GM21576 (cell line): Measurements from ENCODE around the gene NAA40.
"Not testable (repeated sequence)": the region's sequence is repeated elsewhere in the genome, so short reads cannot be mapped to it uniquely, and the experiment has no call there.

Experiments used
- ATAC-seq: cut with Tn5 transposase; IDR thresholded peaks from one replicate; pipeline ENCODE4 v1.9.1; 2021; ENCODE audit warnings: mild to moderate bottlenecking, moderate library complexity; ENCODE audit not compliant: unreplicated experiment

NAA40 gene

DNA sequence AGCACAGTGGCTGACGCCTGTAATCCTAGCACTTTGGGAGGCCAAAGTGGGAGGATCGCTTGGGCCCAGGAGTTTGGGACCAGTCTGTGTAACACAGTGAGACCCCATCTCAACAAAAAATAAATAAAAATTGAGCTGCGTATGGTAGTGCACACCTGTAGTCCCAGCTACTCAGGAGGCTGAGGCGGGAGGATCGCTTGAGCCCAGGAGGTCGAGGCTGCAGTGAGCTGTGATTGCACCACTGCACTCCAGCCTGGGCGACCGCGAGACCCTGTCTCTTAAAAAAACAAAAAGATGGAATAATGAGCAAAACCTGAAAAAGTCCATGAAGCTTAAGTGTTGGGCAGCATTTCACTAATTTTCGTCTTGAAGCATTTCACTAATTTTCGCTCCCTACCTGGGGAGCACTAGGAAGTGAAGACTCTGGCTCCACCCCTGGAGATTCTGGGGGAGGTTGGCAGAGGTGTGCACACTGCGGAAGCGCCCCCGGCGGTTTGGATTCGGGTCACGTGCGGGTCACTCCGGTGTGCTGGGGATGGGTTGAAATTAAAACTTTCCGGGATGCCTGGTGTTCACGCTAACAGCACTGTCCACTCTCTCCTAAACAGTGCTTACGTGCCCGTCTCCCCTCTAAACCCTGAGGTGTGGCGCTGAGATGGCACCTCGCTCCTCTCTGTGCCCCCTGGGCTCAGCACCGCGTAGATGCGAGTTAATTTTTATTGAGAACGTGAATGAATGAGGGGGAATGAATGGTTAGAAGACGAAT, 906 bp upstream of the NAA40 start:
- peak; percentile 8 for ATAC-seq

DNA sequence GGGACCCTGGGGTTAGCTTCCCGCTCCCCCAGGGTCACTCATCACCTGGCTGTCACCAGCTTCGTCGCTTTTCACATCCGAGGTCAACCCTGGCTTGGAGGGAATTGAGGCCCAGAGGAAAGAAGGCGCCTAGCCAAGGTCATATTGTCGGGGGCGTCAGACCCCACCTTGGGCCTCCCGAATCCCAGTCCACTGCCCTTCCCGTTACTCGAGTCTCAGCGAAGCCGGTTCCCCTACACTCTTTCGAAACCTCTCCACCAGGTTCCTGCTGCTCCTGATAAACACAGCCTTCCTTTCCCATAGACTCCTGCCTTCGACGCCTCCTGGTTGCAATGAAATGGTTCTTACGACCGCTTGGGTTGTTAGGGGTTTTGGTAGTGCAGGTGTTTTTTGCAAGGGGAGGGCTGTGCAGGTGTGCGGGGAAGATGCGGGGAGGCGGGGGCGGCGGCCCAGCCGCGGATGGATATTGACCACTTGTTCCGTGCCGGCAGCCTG, 642 bp downstream of the NAA40 start:
- no peak for ATAC-seq

DNA sequence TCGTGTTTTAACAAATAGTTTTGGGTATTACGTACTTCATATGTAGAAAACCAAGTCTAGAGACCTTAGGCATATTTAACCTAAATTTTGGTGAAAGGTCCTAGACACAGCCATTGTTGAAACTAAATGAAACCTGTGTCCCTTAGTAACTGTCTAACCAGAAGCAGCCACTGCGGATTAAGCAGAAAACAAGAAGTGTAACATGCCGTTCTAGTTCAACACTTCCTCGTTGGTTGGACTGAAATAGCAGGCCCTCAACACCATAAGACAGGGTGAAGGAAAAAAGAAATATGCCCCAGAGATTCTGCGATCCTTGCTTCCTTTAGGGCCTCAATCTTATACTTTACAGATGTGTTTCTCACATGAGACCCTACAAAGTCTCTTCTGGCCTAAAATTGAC, 2.0 kb downstream of the NAA40 start:
- ATAC-seq, result no peak

DNA sequence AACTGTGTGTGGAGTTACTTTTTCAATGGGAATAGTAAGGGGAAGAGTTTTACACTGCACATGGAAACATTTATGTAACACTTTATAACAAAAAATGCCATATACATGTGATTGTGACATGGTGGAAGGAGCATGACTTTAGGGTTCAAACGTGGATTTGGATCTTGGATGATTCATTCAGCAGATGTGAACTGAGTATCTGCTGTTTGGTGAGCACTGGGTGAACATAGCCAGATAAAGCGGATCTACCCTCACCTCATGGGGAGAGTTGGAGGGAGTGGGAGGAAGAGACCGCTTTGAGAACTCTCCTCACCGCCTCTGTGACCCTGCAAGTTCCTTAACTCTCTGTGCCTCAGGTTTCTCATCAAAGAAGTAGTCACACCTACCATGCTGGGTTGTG, 3.1 kb downstream of the NAA40 start:
- ATAC-seq, result no peak

DNA sequence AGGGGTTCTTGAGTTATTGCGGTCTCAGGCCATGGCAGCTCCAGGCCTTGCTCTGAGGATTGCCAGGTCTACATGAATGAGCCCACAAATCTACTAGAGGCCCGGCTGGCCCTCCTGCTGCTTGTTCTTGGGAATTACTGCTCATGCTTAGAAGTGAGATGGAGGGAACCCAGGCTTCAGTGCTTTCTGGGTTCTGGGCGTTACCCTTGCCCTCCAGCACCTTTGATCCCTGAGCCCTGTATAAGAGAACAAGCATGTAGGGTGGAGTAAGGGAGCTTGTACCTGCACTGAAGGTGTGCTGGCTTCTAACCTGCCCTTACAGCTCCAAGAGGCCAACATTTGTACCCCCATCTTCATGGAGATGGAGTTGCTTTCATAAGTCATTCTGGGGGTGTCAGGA, 4.0 kb downstream of the NAA40 start:
- ATAC-seq, result no peak

DNA sequence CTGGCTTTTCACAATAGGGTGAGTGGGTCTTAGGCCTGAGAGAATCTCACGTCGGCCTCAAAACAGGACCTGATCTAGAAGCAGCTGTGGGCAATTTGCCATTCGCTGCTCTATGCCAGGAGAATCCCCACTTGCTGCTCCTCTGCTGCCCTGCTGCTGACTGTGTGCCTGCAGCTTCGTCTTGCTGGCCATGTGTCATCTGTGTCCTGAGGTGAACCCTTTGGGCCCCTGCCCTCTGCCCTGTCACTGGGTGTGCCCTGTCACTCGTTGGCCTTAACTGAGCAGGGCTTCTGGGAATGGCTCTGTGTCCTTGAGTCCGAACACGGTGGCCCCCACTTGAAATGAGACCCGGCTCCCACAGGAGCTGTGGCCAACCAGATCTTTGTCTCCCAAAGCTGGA, 6.2 kb downstream of the NAA40 start:
- no peak for ATAC-seq

DNA sequence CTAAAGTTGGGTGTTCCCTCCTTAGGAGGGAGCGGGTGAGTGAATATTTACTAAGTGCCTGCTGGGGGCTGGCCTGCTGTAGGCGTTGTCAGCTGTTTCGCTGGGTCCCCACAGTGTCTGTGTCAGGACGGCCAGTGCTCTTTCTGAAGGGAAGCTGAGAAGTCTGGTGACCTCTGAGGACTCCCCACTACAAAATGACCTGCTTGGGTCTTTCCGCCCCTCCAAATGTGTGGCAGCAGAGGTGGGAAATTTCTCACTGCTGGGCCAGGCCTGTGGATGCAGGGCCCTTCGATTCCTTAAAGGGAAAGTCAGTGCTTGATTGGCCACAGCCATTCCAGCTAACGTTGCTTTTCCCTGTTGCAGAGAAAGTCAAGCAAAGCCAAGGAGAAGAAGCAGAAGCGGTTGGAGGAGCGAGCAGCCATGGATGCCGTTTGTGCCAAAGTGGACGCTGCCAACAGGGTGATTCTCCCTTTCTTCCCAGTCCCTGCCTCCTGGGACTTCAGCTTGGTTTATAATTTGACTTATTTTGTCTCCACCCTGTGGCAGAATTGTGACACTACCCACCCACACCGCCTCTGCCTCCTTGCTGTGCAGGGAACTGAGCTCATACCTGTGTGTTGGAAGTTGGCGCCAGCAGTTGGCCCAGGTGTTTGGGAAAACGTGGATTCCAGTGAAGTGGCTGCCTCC, 6.8 kb downstream of the NAA40 start:
- ATAC-seq, result no peak

DNA sequence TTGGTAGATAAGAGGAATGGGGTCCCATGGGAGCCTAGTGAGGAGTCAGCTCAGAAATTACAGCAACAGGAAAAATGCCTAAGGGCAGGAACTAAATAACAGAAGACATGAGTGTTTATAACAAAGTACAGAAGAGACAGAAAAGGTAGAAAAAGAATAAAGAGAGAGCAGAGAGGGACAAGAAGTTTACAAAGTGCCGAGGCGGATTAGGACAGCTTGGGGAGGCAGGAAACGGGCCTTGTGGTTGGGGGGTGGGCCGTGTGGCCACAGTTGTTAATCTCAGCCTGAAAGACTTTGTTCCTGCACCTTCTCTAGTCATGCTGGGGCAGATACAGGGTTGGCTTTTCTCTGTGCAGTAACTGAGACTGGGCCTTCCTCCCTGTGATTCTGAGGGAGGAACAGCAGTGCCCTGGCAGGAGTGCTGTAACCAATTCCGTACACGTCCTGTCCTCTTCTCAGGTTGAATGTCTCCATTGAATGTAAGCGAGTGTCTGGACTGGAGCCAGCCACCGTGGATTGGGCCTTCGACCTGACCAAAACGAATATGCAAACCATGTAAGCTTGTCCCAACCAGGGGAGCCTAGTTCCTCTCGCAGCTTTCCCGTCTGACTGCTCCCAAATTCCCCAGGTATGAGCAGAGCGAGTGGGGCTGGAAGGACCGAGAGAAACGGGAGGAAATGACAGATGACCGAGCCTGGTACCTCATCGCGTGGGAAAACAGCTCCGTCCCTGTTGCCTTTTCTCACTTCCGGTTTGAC, 13.2 kb downstream of the NAA40 start:
- ATAC-seq, result no peak

DNA sequence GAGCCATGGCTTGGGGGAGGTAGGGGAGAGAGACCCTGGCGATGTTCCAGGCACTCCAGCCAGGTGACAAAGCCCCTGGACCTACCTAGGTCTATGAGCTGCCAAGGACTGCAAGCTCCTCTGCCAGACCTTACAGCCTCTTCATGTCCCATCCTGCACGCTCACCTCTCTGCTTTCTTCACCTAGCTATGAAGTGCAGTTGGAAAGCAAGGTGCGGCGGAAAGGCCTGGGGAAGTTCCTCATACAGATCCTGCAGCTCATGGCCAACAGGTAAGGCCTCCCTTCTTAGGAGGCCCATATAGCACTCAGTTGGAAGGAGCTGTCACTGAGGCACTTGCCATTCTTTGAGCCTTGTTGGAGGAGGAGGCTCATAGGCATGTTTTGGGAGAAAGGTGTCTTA, 13.8 kb downstream of the NAA40 start:
- ATAC-seq, result no peak

DNA sequence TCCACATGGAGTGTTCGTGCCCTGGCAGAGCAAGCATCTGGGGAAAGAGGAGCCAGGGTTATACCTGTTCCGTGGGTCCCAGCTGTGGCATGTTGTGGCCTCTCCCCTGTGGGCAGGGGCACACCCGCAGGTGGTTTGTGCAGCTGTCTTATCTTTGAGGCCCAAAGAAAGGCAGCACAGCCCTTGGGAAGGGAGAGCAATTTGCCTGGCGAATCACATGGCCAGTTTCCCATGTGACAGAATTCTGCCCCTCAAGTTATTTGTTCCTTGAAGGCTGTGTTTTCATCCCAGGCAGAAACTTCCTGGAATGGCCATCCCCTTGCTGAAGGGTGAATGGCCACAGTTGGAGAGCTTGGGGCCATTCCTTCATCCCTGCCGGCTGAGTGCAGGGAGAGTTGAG, 19.2 kb downstream of the NAA40 start:
- ATAC-seq, result no peak

DNA sequence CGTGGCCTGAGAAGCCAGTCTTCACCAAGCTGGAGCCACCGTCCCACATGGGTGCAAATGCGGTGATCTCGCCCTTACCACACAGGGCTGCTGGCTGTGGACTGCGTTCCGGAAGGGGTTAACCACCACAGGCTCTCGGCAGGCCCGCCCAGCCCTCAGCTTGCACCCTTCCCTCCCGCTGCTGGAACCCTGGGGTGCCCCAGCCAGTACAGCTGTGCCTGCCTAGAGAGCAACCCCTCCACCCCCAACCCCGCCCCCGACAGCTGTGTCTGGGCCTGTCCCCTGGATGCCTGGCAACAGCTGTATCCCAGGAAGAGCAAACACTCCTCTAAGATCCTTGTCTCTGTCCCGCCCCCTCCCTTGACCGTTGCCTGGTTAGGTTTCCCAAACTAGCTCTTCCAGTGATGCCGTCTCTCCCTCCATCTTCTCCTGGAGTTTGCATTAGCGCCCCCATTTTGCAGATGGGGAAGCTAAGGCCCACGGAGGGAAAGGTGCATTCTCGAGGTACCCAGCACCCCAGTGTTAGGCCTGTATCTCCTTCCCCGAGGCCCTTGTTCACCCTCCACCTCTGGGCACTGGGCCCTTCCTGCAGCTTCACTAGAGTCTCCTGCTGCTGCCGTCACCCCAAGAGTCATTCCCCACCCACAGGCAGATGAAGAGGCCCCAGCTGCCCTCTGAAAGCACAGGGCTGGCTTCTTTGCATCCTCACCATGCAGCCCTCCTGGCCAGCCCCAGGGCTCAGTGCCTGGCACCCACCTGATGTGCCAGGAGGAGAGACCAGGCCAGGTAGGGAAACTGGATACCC, 23.0 kb downstream of the NAA40 start:
- no peak for ATAC-seq

DNA sequence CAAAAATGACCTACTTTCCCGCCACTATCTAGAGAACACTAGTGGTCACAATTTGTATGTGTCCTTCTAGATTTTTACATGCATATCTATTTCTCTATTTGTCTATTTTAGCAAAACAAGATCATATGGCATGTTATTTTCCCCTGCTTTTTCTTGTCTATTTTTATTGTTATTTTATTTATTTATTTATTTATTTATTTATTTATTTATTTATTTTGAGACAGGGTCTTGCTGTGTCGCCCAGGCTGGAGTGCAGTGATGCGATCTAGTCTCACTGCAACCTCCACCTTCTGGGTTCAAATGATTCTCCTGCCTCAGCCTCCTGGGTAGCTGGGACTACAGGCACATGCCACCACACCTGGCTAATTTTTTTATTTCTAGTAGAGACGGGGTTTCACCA, 25.1 kb downstream of the NAA40 start:
- not testable (repeated sequence) for ATAC-seq

DNA sequence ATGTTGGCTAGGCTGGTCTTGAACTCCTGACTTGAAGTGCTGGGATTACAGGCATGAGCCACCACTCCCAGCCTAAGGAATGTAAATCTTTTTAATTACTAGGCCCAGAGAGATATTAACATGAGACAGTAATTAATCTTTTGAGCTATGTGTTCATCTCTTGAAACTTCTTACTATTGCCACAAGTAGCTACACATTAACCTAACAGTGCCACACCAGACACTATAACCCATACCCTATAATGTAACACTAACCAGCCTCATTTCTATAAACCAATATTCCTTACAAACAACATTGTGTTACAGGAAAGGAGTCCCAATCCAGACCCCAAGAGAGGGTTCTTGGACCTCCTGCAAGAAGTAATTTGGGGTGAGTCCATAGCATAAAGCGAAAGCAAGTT, 27.6 kb downstream of the NAA40 start:
- ATAC-seq, result no peak

DNA sequence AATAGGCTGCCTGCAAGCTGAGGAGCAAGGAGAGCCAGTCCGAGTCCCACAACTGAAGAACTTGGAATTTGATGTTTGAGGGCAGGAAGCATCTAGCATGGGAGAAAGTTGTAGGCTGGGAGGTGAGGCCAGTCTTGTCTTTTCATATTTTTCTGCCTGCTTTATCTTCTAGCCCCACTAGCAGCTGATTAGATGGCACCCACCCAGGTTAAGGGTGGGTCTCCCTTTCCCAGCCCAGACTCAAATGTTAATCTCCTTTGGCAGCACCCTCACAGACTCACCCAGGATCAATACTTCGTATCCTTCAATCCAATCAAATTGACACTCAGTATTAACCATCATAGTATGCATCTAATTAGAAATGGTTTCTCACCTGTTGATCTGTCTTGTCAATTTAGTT, 30.7 kb downstream of the NAA40 start:
- no peak for ATAC-seq

DNA sequence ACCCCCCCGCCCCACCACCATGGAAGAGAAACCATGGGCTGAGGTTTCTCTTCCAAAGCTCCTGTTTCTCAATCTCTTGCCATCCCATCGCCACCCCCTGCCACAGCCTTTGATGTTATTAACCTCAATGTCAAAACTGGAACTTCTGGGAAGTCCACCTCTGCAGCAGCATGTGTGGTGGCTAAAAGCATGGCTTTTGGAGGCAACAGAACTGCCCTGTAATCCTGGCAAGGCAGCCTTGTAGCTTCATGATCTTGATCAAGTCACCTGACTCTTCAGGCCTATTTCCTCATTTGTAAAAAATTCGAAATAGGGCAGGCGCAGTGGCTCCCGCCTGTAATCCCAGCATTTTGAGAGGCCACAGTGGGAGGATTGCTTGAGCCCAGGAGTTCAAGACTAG, 32.1 kb downstream of the NAA40 start:
- no peak for ATAC-seq

DNA sequence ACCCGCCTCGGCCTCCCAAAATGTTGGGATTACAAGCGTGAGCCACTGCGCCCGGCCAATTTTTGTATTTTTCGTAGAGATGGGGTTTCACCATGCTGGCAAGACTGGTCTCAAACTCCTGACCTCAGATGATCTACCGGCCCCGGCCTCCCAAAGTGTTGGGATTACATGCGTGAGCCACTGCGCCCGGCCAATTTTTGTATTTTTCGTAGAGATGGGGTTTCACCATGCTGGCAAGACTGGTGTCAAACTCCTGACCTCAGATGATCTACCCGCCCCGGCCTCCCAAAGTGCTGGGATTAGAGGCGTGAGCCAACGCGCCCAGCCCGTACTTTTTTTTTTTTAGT, 35.1 kb downstream of the NAA40 start:
- not testable (repeated sequence) for ATAC-seq

DNA sequence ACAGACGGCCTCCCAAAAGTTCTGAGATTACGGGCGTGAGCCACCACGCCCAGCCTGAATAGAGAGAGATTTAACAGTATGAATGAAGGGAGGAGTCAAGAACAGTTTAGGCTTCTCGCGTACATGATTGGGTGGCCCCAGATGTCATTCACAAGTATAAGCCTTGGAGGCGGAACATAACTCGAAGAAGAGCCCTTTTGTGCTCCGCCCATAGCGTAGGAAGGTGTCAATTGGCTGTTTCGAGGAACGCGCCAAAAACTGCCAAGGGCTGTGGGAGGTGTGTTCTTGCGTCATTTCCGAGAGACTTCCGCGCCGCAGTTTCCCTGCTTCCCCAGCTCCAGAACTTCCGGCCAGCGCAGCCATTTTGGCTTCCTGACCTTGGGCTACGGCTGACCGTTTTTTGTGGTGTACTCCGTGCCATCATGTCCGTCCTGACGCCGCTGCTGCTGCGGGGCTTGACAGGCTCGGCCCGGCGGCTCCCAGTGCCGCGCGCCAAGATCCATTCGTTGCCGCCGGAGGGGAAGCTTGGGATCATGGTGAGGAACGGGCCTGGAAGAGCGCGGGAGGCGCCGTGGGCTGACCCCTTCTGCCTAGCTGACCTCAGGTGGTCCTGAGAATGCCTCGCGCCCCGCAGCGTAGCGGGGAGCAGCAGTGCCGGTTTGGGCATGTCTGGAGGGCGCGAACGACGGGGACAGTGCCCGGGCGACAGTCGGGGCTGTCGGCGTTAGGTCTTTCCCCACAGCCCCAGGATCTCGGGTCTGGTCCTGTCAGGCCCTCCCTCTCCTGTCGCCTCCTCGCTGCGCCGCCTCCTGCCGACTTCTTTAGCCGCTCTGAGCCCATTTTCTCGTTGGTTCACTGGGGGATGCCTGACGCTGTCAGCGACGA, 35.7 kb downstream of the NAA40 start, which contains the start of gene COX8A:
TSS of gene COX8A (plus strand) at position 362 of the 885 bp plus-strand sequence. CDS start at position 423, 61 bp downstream.
- peak; percentile 97 for ATAC-seq

DNA sequence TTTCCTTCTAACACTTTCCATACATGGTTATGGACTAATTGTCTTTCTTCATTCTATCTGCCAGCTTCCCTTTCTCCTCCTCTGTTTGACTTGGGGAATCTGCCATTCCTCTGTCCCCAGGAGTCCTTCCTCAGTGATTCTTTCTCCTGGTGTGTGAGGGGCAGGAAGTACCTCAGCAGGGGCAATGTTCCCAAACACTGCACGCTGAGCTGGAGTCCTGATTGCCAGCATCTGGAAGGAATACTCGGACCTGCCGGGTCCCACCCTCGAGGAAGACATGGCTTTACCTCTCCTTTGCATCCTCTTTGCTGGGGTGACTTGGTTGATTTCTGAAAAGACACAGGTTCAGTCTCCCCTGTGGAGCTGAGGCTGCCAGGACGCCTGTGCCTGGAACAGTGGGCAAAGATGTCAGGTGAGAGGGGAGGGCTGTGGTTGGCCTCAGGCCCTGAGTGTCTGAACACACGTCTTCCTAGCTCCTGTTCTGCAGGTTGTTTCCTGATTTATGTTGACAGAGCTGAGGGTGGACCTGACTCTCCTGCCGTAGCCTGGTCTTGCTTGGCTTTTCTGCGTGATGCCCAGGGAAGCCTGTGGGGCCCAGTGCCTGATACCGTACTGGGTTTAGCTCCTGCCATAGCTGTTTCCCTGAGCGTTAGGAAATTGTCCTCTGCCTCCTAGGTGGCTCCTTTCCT, 39.9 kb downstream of the NAA40 start:
- no peak for ATAC-seq

DNA sequence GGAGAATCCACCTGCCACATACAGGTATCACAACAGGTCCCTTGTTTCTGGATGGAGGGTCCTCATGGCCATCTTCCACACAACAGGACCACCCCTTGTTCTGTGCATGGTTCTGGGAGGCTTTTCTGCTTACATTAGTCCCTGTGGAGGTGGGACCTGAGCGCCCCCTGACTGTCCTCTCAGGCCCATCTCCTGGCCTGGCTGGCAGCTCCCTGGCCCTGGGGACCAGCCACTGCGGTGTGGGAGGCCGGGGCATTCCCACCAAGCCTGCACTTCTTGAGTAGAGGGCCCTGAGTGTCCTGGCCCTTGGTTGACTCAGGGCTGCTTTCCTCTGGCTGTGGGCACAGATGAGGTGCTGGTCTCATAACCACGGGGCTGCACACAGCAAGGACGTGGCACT, 40.6 kb downstream of the NAA40 start:
- no peak for ATAC-seq
